GM23338 (cell line): ENCODE measurements around the gene ZNF593OS. TPM values are rescaled to one million over a fixed set of nuclear protein-coding genes. Genes with fewer than 3 reads are reported as not detected.
A peak's percentile ranks its signal among the peaks of the same experiment; 100 is the strongest.

Experiments
- ATAC-seq: fragments of 200-7000 bp; cut with Tn5 transposase; 3 replicates; pipeline ENCODE4 v1.9.1; 2020
- DNase-seq: peaks from one replicate; pipeline ENCODE4 v3.0.0-alpha.2; 2015; ENCODE audit warnings: low spot score
- H2AFZ ChIP-seq: fragments of 200-600 bp; sonication (generic); 2 replicates; pipeline ENCODE4 v1.8.0; 2016; ENCODE audit warnings: antibody characterized with exemption, mild to moderate bottlenecking, moderate library complexity
- H3F3A ChIP-seq: fragments of 200-600 bp; sonication (generic); replicated peaks from 2 replicates; pipeline ENCODE4 v1.8.0; 2017; ENCODE audit warnings: antibody characterized with exemption, mixed run types, low read depth
- H3K27ac ChIP-seq: fragments of 200-600 bp; sonication (generic); 2 replicates; pipeline ENCODE4 v1.6.1; 2016; ENCODE audit warnings: low read depth
- H3K27me3 ChIP-seq: fragments of 200-600 bp; sonication (generic); 2 replicates; pipeline ENCODE4 v1.8.0; 2016; ENCODE audit warnings: mild to moderate bottlenecking, mixed run types, moderate library complexity; ENCODE audit not compliant: insufficient read depth
- H3K36me3 ChIP-seq: fragments of 200-600 bp; sonication (generic); 2 replicates; pipeline ENCODE4 v1.8.0; 2016; ENCODE audit warnings: mild to moderate bottlenecking; ENCODE audit not compliant: insufficient read depth
- H3K4me1 ChIP-seq: fragments of 200-600 bp; sonication (generic); 2 replicates; pipeline ENCODE4 v1.8.0; 2016; ENCODE audit warnings: mild to moderate bottlenecking, moderate library complexity; ENCODE audit not compliant: insufficient read depth
- H3K4me2 ChIP-seq: fragments of 200-600 bp; sonication (generic); 2 replicates; pipeline ENCODE4 v1.7.1; 2017; ENCODE audit warnings: mixed run types
- H3K4me3 ChIP-seq: fragments of 200-600 bp; sonication (generic); 2 replicates; pipeline ENCODE4 v1.6.1; 2016; ENCODE audit warnings: mixed run types
- H3K79me2 ChIP-seq: fragments of 200-600 bp; sonication (generic); replicated peaks from 2 replicates; pipeline ENCODE4 v1.8.0; 2017; ENCODE audit warnings: mild to moderate bottlenecking; ENCODE audit not compliant: insufficient read depth
- H3K9me2 ChIP-seq: fragments of 200-600 bp; sonication (generic); 2 replicates; pipeline ENCODE4 v1.8.0; 2017; ENCODE audit not compliant: insufficient read depth
- H4K20me1 ChIP-seq: fragments of 200-600 bp; sonication (generic); replicated peaks from 2 replicates; pipeline ENCODE4 v1.8.0; 2017; ENCODE audit warnings: mild to moderate bottlenecking; ENCODE audit not compliant: insufficient read depth
- H3K27ac Mint-ChIP-seq: 2 replicates; pipeline ENCODE4 v1.8.0; 2020; ENCODE audit warnings: inconsistent platforms, mild to moderate bottlenecking, moderate library complexity, mixed read lengths
- H3K27me3 Mint-ChIP-seq: 3 replicates; pipeline ENCODE4 v1.8.0; 2022; ENCODE audit warnings: low read depth, mild to moderate bottlenecking, moderate library complexity, mixed read lengths, inconsistent platforms; ENCODE audit not compliant: insufficient read depth, poor library complexity
- H3K36me3 Mint-ChIP-seq: 3 replicates; pipeline ENCODE4 v1.8.0; 2021; ENCODE audit warnings: low read depth, mild to moderate bottlenecking, inconsistent platforms, moderate library complexity, mixed read lengths
- H3K4me1 Mint-ChIP-seq: 3 replicates; pipeline ENCODE4 v1.8.0; 2020; ENCODE audit warnings: mild to moderate bottlenecking, inconsistent platforms, mixed read lengths
- H3K4me3 Mint-ChIP-seq: 3 replicates; pipeline ENCODE4 v1.8.0; 2021; ENCODE audit warnings: moderate library complexity, mild to moderate bottlenecking, inconsistent platforms, mixed read lengths
- H3K9me3 Mint-ChIP-seq: 3 replicates; pipeline ENCODE4 v1.8.0; 2020; ENCODE audit warnings: moderate library complexity, mild to moderate bottlenecking, inconsistent platforms, mixed read lengths
- CREB1 ChIP-seq: fragments of 250-450 bp; sonication (Bioruptor Pico); IDR thresholded peaks from 2 replicates; pipeline ENCODE4 v1.5.0; 2020; ENCODE audit warnings: low read depth, mild to moderate bottlenecking, moderate library complexity
- CTCF ChIP-seq, 2 experiments: fragments of 200-600 bp in 1 of 2; sonication (generic) in 1 of 2; conservative IDR thresholded peaks; 2 replicates each; pipeline versions ENCODE4 v1.5.1 to v1.6.1; 2016 to 2017; ENCODE audit warnings: antibody characterized with exemption in 2 of 2, low read depth in 2 of 2, mild to moderate bottlenecking in 2 of 2, moderate library complexity in 1 of 2
- EZH2 ChIP-seq: fragments of 200-600 bp; sonication (generic); IDR thresholded peaks from one replicate; pipeline ENCODE4 v1.8.0; 2017; ENCODE audit warnings: antibody characterized with exemption, mild to moderate bottlenecking, low read depth; ENCODE audit not compliant: unreplicated experiment
- EZH2phosphoT487 ChIP-seq: fragments of 200-600 bp; sonication (generic); IDR thresholded peaks from one replicate; pipeline ENCODE4 v1.8.1; 2018; ENCODE audit warnings: antibody characterized with exemption; ENCODE audit not compliant: unreplicated experiment
- POLR2AphosphoS5 ChIP-seq: IDR thresholded peaks from 2 replicates; pipeline ENCODE4 v1.6.1; 2016; ENCODE audit warnings: antibody characterized with exemption, low read depth
- ZNF331 ChIP-seq: fragments of 250-450 bp; sonication (Bioruptor Pico); IDR thresholded peaks from 2 replicates; pipeline ENCODE4 v1.5.0; 2020; ENCODE audit warnings: low read depth, mild to moderate bottlenecking, moderate library complexity
- polyA plus RNA-seq: library from polyadenylated mRNA; unstranded; fragments of >200 nt; fragmentation: Nextera tagmentation; extraction: Ambion mirVana; gene quantifications from 2 replicates; pipeline ENCODE4 v1.2.1, GENCODE V29; 2016
- total RNA-seq: library from RNA; depleted of rRNA; stranded (reverse); fragments of >200 nt; shearing (Covaris generic); gene quantifications from 2 replicates; pipeline ENCODE4 v1.2.3, GENCODE V29; 2014

ZNF593OS gene
- total and polyA plus RNA-seq, 2 experiments from 2014 or later, result 1.1 TPM; not detected in 1

- Histone ChIP-seq H3K36me3 (no peaks in the 10 kb centered on the region), H4K20me1 (no peaks in the 10 kb centered on the region), H3K79me2 (0 out of 2 replicates have a peak, but pooled peaks cover 4% of the 10 kb centered on the region), H2AFZ (peak within 1 kb of the TSS; percentile 83), H3K27me3 (peaks cover 38% of the 10 kb centered on the region), H3K4me3 (peak within 1 kb of the TSS; percentile 94), H3F3A (peaks cover 4% of the 10 kb centered on the region; the same call in 1 of the 2 replicates), H3K9me2 (no peaks in the 10 kb centered on the region), H3K27ac (no peak within 1 kb of the TSS), H3K4me1 (peaks cover 20% of the 10 kb centered on the region), H3K4me2 (peak within 1 kb of the TSS; percentile 99)
- H3K9me3 Mint-ChIP-seq, result no peaks in the 10 kb centered on the region
- no peak for TF ChIP-seq EZH2
- DNase-seq (no peak), ATAC-seq (no peak)
- H3K36me3 Mint-ChIP-seq, result no peaks in the 10 kb centered on the region; the same call in 2 of the 3 replicates
- H3K4me3 Mint-ChIP-seq, result peak within 1 kb of the TSS; percentile 88
- H3K27ac Mint-ChIP-seq, result peak within 1 kb of the TSS; percentile 84; the same call in 1 of the 2 replicates
- peaks cover 25% of the 10 kb centered on the region for H3K4me1 Mint-ChIP-seq
- H3K27me3 Mint-ChIP-seq, result peaks cover 51% of the 10 kb centered on the region
These were observed 3.0 kb downstream of the ZNF593OS start, which contains the start of gene C1orf232 for GRCh38 chr1:26168410-26169197. Gene C1orf232, minus strand, starts transcription at chr1:26168963. Its CDS starts 464 bp downstream, at chr1:26168499.

DNA sequence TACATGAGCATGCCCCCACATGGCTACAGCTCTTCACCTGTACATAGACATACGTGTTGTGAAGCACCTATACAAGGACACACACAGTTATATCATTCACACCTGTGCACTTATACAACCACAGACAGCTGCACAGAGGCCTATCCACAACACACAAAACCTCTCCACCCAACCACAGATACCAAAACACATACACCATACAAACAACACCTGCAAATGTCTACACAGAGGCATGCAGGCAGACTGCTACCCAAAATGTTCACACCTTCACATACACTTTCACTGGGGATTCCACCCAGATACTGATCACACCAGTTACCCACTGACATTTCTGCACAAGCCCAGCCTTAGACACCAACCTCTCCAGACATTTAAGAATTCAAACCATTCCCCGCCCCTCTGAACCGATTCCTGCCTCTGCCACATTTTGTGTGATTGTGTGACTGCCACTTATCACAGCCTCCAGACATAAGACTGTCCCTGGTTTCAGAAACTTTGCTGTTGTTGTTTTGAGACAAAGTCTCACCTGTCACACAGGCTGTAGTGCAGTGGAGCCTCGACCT is 4.8 kb downstream of the ZNF593OS start:
- Mint-ChIP-seq H3K27ac (no peak overlapping the region), H3K4me1 (peaks cover 28% of the 10 kb centered on the region)
- H3K4me1 ChIP-seq, result peaks cover 28% of the 10 kb centered on the region

More for the DNA sequence above, 4.8 kb downstream of the ZNF593OS start:
- peaks cover 3% of the 10 kb centered on the region; the same call in 1 of the 3 replicates for H3K9me3 Mint-ChIP-seq
- Histone ChIP-seq H3K9me2 (no peaks in the 10 kb centered on the region), H3K79me2 (0 out of 2 replicates have a peak, but pooled peaks cover 4% of the 10 kb centered on the region), H3K27me3 (peaks cover 57% of the 10 kb centered on the region), H3K4me2 (no peak overlapping the region), H3K4me3 (no peak overlapping the region), H3F3A (peaks cover 9% of the 10 kb centered on the region; the same call in 1 of the 2 replicates), H3K36me3 (no peaks in the 10 kb centered on the region), H3K27ac (no peak overlapping the region), H4K20me1 (no peaks in the 10 kb centered on the region), H2AFZ (no peak overlapping the region)
- no peaks in the 10 kb centered on the region; the same call in 2 of the 3 replicates for H3K36me3 Mint-ChIP-seq
- H3K27me3 Mint-ChIP-seq, result peaks cover 58% of the 10 kb centered on the region
- no peak for TF ChIP-seq CTCF (conservative IDR thresholded peaks at IDR 0.05; ENCODE audit: low read depth in 2 of 2)
- no peak for TF ChIP-seq POLR2AphosphoS5
- TF ChIP-seq ZNF331 (CRISPR knock-in tag), result no peak
- no peak for TF ChIP-seq EZH2phosphoT487
- TF ChIP-seq CREB1 (CRISPR knock-in tag), result no peak
- H3K4me3 Mint-ChIP-seq, result no peak overlapping the region; the same call in 2 of the 3 replicates
- no peak for ATAC-seq
- DNase-seq, result no peak
